OCI-LY7 (cell line): ENCODE results near the gene ZFAND2B. TPM values are rescaled to one million over a fixed set of nuclear protein-coding genes. Genes with fewer than 3 reads are reported as not detected.
A peak's percentile ranks its signal among the peaks of the same experiment; 100 is the strongest.

Experiments
- BruUV-seq: library from RNA; stranded (reverse); fragments of 400-500 nt; replicated peaks from 2 replicates; lab custom pipeline; 2021; lab: Mats Ljungman, UMichigan
- CTCF ChIA-PET: fragments of 300-600 bp; sonication (Branson Sonifier 250); formaldehyde crosslinking; loops from one replicate; lab custom pipeline; 2022; ENCODE audit warnings: antibody characterized with exemption; ENCODE audit not compliant: unreplicated experiment; lab: Charles Lee
- POLR2A ChIA-PET: fragments of 300-600 bp; sonication (Branson Sonifier 250); formaldehyde crosslinking; loops from one replicate; lab custom pipeline; 2022; ENCODE audit warnings: antibody characterized with exemption; lab: Charles Lee
- DNase-seq: peaks from one replicate; pipeline ENCODE4 v3.0.0-alpha.2; 2015; ENCODE audit warnings: low spot score
- H2AFZ ChIP-seq: fragments of 200-600 bp; sonication (generic), shearing (Covaris generic); 2 replicates; pipeline ENCODE4 v1.6.1; 2014; ENCODE audit warnings: mild to moderate bottlenecking, antibody characterized with exemption, low read length, moderate library complexity
- H3K27ac ChIP-seq: fragments of 200-600 bp; sonication (generic); 2 replicates; pipeline ENCODE4 v1.5.1; 2014; ENCODE audit warnings: mixed run types, low read depth, mild to moderate bottlenecking, moderate library complexity, low read length, inconsistent platforms; ENCODE audit not compliant: poor library complexity, severe bottlenecking
- H3K36me3 ChIP-seq: fragments of 200-600 bp; sonication (generic); 2 replicates; pipeline ENCODE4 v1.6.1; 2014; ENCODE audit warnings: mild to moderate bottlenecking, antibody characterized with exemption, low read length, moderate library complexity, mixed read lengths; ENCODE audit not compliant: insufficient read depth
- H3K4me1 ChIP-seq: fragments of 200-600 bp; sonication (generic); 2 replicates; pipeline ENCODE4 v1.5.1; 2014; ENCODE audit warnings: mild to moderate bottlenecking, low read length; ENCODE audit not compliant: insufficient read depth, poor library complexity, severe bottlenecking
- H3K4me2 ChIP-seq: fragments of 200-600 bp; sonication (generic); 2 replicates; pipeline ENCODE4 v1.6.1; 2014; ENCODE audit warnings: mild to moderate bottlenecking, low read length
- H3K4me3 ChIP-seq: fragments of 200-600 bp; sonication (generic); 2 replicates; pipeline ENCODE4 v1.5.1; 2014; ENCODE audit warnings: mild to moderate bottlenecking, low read depth, low read length; ENCODE audit not compliant: poor library complexity, severe bottlenecking
- H3K79me2 ChIP-seq: fragments of 200-600 bp; sonication (generic); 2 replicates; pipeline ENCODE4 v1.6.1; 2016; ENCODE audit warnings: low read depth, mild to moderate bottlenecking, low read length, moderate library complexity, mixed read lengths; ENCODE audit not compliant: insufficient read depth
- H3K9me2 ChIP-seq: fragments of 200-600 bp; sonication (generic); 2 replicates; pipeline ENCODE4 v1.6.1; 2016; ENCODE audit warnings: mild to moderate bottlenecking, low read length, mixed read lengths; ENCODE audit not compliant: insufficient read depth
- H3K9me3 ChIP-seq: fragments of 200-600 bp; sonication (generic); 2 replicates; pipeline ENCODE4 v1.6.1; 2014; ENCODE audit warnings: mild to moderate bottlenecking, mixed run types, low read length, mixed read lengths
- H4K20me1 ChIP-seq: fragments of 200-600 bp; sonication (generic); 2 replicates; pipeline ENCODE4 v1.6.1; 2014; ENCODE audit warnings: mild to moderate bottlenecking, antibody characterized with exemption, low read length, moderate library complexity, mixed read lengths; ENCODE audit not compliant: insufficient read depth
- EZH2phosphoT487 ChIP-seq: fragments of 200-600 bp; sonication (generic); IDR thresholded peaks from 2 replicates; pipeline ENCODE4 v1.6.1; 2018; ENCODE audit warnings: low read depth, borderline replicate concordance, mild to moderate bottlenecking, mixed run types, antibody characterized with exemption, low read length, moderate library complexity, mixed read lengths
- intact Hi-C: fragments of 100-400 bp; cut with micrococcal nuclease; formaldehyde crosslinking; loops from one replicate; pipeline ENCODE4 v1.10.0; 2022; ENCODE audit not compliant: unreplicated experiment
- total RNA-seq, 2 experiments: library from RNA; depleted of rRNA in 1 of 2; stranded (reverse); fragments of >200 nt in 1 of 2; shearing (Covaris generic) in 1 of 2; gene quantifications; 2 replicates each; pipeline ENCODE4 v1.2.3, GENCODE V29; 2014 to 2022
- TF ChIP-seq, protein P1 (sequence below): fragments of 200-600 bp; sonication (generic); conservative IDR thresholded peaks from 2 replicates; pipeline ENCODE4 v1.5.1; 2014; ENCODE audit warnings: mild to moderate bottlenecking, antibody characterized with exemption, low read length, moderate library complexity, mixed read lengths

The ZFAND2B gene
- total RNA-seq, 2 experiments from 2014 or later: 35.9 to 51.6 TPM

DNA sequence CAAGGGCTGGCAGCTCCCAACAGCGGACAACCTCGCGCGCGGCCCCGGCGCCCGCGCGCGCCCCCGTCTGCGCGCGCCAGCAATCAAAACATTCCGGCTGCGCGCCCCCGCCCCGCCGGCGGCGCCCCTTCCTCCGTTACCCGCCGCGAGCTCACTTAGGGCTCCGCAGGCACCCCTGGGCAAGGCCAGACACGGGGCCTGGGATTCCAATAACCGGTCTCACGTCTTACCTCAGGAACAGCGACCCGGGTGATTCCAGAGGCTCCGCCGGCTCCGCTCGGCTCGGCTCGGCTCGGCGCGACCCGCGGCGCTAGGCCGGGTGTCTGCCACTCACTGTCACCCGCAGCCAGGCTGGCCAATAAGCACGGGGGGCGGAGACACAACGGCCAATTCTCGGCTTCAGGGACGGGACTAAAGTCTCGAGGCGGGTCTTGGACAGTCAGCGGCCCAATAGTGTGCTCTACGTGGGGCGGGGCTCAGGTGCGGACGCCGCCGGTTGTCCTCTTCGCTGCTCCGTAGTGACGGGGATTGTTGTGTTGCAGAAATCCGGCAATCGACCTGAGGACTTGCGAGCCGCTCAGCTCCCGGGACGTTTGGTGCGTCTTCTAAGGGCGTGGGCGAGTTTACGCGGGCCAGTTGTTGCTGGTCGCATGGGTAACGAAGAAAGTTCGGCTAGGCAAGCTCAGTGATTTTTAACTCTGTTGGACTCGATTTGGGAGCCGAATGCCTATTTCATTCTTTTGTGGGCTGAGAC, 22.9 kb downstream of the ZFAND2B start, which contains the start of the genes ANKZF1 and ATG9A:
Gene ANKZF1 (plus strand): TSS at position 502 of the 754 bp plus-strand sequence. CDS start 452 bp downstream, outside the sequence.
Gene ATG9A (minus strand): TSS at position 332 of the 754 bp plus-strand sequence. CDS start 1,612 bp downstream, outside the sequence.
- DNase-seq: peak; percentile 99
- POLR2A ChIA-PET: interaction anchor here (0.5 to 6.0 kb wide), 13 partner anchors 9 to 167 kb away, joined by 3 to 28 read pairs (median 3); partner anchors contain the start of genes CNPPD1, DNPEP, GLB1L and STK16
- intact Hi-C loops: loop anchor here (1.0 kb wide), 6 partner anchors 20 to 159 kb away; partner anchors contain the start of genes DNAJB2, NHEJ1, RETREG2 and ZFAND2B
- H3K36me3 ChIP-seq: peaks cover 51% of the 10 kb centered on the region
- no peaks in the 10 kb centered on the region for H3K9me3 ChIP-seq
- H3K4me1 ChIP-seq: peaks cover 16% of the 10 kb centered on the region
- H2AFZ ChIP-seq: peak within 1 kb of the TSS; percentile 42; the same call in 1 of the 2 replicates
- peak within 1 kb of the TSS; percentile 99 for H3K4me2 ChIP-seq
- CTCF ChIA-PET: interaction anchor here (0.6 kb wide), 1 partner anchor 10 kb away, joined by 5 read pairs; no protein-coding TSS in a partner anchor
- H4K20me1 ChIP-seq: no peaks in the 10 kb centered on the region
- TF ChIP-seq EZH2phosphoT487: no peak
- TF ChIP-seq, protein P1, sequence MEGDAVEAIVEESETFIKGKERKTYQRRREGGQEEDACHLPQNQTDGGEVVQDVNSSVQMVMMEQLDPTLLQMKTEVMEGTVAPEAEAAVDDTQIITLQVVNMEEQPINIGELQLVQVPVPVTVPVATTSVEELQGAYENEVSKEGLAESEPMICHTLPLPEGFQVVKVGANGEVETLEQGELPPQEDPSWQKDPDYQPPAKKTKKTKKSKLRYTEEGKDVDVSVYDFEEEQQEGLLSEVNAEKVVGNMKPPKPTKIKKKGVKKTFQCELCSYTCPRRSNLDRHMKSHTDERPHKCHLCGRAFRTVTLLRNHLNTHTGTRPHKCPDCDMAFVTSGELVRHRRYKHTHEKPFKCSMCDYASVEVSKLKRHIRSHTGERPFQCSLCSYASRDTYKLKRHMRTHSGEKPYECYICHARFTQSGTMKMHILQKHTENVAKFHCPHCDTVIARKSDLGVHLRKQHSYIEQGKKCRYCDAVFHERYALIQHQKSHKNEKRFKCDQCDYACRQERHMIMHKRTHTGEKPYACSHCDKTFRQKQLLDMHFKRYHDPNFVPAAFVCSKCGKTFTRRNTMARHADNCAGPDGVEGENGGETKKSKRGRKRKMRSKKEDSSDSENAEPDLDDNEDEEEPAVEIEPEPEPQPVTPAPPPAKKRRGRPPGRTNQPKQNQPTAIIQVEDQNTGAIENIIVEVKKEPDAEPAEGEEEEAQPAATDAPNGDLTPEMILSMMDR: no peak
- peak within 1 kb of the TSS; percentile 87 for H3K4me3 ChIP-seq
- BruUV-seq: no TSS peak
- H3K9me2 ChIP-seq: no peaks in the 10 kb centered on the region
- H3K79me2 ChIP-seq: peaks cover 19% of the 10 kb centered on the region; the same call in 1 of the 2 replicates
- H3K27ac ChIP-seq: peak within 1 kb of the TSS; percentile 76

DNA sequence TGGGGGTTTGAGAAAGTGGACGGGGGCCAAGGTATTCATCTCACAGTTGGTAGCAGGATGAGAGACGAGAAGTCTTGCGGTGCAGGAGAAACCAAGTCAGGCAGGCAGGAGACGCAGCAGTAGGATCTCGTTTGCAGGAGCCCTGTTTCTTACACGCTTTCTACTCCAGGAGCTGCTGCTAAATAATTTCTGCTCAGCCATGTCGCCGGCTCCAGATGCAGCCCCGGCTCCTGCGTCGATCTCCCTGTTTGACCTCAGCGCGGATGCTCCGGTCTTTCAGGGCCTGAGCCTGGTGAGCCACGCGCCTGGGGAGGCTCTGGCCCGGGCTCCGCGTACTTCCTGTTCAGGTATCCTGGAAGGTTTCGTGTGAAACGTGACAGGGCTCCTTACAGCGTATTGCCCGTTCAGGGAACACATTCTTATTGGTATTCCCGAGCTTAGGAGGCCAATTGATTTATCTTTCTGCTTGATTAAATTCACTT, 23.5 kb downstream of the ZFAND2B start:
- intact Hi-C loops: no loop called here
- H3K36me3 ChIP-seq: peaks cover 51% of the 10 kb centered on the region
- peak overlapping the region; percentile 87 for H3K4me3 ChIP-seq

More for the DNA sequence above, 23.5 kb downstream of the ZFAND2B start:
- no peaks in the 10 kb centered on the region for H3K9me3 ChIP-seq
- POLR2A ChIA-PET: interaction anchor here (1.2 to 6.0 kb wide), 8 partner anchors 9 to 54 kb away, joined by 3 to 28 read pairs (median 4); partner anchors contain the start of genes CNPPD1, GLB1L, STK16 and TUBA4A
- no peaks in the 10 kb centered on the region for H4K20me1 ChIP-seq
- BruUV-seq: TSS peak; percentile 80
- H3K4me2 ChIP-seq: peak overlapping the region; percentile 75
- peak overlapping the region; percentile 76 for H3K27ac ChIP-seq
- DNase-seq: peak; percentile 74
- peak overlapping the region; percentile 42; the same call in 1 of the 2 replicates for H2AFZ ChIP-seq
- H3K4me1 ChIP-seq: peaks cover 16% of the 10 kb centered on the region
- CTCF ChIA-PET: interaction anchor here (0.6 kb wide), 1 partner anchor 11 kb away, joined by 5 read pairs; no protein-coding TSS in a partner anchor
- peaks cover 19% of the 10 kb centered on the region; the same call in 1 of the 2 replicates for H3K79me2 ChIP-seq
- no peak for TF ChIP-seq EZH2phosphoT487
- TF ChIP-seq, protein P1: no peak
- no peaks in the 10 kb centered on the region for H3K9me2 ChIP-seq
